Placental pericyte (primary cell): Measurements from ENCODE around the gene KCNE3. TPM values are rescaled to one million over a fixed set of nuclear protein-coding genes. Genes with fewer than 3 reads are reported as not detected.

Source experiments
- small RNA-seq: library from RNA; depleted of rRNA; stranded (forward); fragments of <200 nt; gene quantifications from one replicate; pipeline ENCODE3, GENCODE V24; 2012; ENCODE audit warnings: low replicate concordance
- total RNA-seq: library from RNA; depleted of rRNA; stranded (reverse); fragments of >200 nt; gene quantifications from 2 replicates; pipeline ENCODE4 v1.2.3, GENCODE V29; 2012

The KCNE3 gene, protein sequence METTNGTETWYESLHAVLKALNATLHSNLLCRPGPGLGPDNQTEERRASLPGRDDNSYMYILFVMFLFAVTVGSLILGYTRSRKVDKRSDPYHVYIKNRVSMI
- total RNA-seq: 1.3 TPM in 1 of 2 replicates, not detected in the other

DNA sequence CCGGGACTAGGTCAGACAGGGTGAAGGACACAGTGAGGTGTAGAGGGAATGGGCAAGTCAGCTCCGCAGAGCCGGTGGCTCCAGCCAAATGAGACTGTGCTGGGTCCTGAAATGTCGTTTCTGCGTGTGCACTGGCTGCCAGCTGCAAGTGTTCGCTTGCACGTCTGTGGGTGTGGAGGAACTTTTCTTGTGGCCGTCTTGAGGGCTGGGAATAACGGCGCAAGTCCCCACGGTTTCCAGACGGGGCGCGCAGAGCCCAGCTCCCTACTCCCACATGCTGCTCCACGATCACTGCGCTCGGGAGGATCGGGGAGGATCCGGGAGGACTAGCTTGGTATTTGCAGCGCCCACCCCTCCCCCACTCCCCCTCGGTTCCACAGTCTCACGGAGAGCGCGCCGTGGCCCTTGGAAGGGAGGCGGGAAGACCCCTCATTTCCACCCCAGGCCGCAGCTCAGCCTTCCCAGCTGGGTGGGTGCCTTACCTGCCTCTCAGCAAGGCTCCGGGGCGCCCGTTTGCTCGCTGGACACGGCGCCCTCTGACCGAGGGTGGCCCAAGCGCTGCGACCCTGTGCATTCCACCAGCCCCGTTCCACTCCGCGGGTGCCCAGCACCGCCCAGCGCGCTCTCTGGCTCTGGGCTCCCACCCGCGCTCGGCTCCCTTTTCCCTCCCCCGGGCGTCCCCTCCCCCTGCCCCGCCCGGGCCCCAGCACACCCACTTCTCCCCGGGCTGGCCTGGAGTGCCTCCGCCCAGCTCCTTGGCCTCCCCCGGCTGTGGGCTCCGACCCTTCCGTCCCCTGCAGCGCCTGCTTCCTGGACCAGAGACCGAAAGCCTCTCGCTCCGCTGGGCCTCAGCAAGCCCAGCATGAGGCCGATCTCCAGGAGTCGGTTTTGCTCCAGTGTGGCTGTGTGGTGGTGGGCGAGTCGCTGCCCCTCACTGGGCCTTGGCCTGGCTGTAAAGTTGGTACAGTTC lies at the start of gene KCNE3:
KCNE3 (minus strand) TSS at position 634 of the 970 bp plus-strand sequence. CDS start 9,986 bp downstream, outside the sequence.

DNA sequence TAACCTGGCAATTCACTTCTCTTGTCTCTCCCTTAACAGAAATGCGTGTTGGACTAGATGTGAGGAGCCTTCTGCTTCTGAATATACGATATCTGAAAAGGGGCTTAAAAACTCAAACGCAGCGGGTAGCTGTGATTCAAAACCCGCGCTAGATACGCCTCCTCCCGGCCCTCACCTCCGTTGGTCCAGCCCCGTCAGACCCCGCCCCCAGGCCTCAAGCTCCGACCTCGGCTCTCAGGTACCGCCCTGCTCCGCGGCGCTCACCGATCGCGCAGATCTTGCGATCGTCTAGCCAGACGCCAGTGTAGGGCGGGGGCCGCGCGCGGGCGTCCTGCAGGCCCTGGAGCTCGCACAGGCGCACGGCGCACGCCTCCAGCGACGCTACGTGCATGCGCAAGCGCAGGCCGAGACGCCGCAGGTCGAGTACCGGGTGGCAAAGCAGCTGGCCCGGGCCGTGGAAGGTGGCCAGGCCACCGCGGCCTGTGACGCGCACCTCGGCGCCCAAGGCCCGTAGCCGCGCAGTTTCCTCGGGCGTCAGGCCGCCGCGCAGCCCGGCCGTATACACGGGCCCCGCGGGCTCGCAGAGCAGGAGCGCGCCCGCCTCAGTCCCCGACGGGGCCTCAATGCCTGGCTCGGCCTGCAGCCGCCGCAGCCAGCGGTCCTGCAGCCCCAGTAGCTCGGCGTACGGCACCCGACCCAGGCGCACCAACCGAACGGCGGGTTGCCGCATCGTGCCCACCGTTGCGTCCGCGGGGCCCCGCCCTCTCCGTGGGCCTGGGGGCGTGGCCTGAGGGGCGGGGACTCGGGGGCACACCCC lies 25.8 kb upstream of the KCNE3 start, which contains the start of gene LIPT2:
LIPT2 (minus strand) TSS at position 751 of the 817 bp plus-strand sequence; CDS start at position 730, 21 bp downstream.

Small RNA genes lying within 50 kb of the gene (small RNA-seq; reads per million reads assigned to genes)
- gene CYCSP27: 0.10 reads per million

Other genes with a start within 250 kb of the KCNE3 start
- 8.8 and 11.3 TPM in 2 replicates for gene P4HA3, start 155.9 kb downstream of the KCNE3 start, total RNA-seq
- 2.8 and 7.9 TPM in 2 replicates for gene PGM2L1, start 69.1 kb downstream of the KCNE3 start, total RNA-seq
- gene LIPT2, start 26.2 kb upstream of the KCNE3 start, total RNA-seq: 2.4 and 5.7 TPM in 2 replicates
- gene POLD3, start 125.0 kb upstream of the KCNE3 start, total RNA-seq: 6.3 and 19.8 TPM in 2 replicates